Measurements from ENCODE around the gene ZC3H14. TPM values are rescaled to one million over a fixed set of nuclear protein-coding genes. Genes with fewer than 3 reads are reported as not detected.

The ZC3H14 gene
- total and polyA plus RNA-seq, 2 donors (not counting 1 experiment from before 2014, with no cell fraction given): 31.1 to 47.0 TPM

- TF ChIP-seq CTCF (IDR thresholded peaks at IDR 0.05) (no peak), EZH2 (IDR thresholded peaks at IDR 0.05; ENCODE audit: borderline replicate concordance, insufficient read depth, low read depth, low read length, poor library complexity, severe bottlenecking) (no peak)
Observed at GRCh38 chr14:88597038-88597437, 34.2 kb downstream of the ZC3H14 start.

GRCh38 chr14:88597601-88598000 is 34.8 kb downstream of the ZC3H14 start:
- no peak overlapping the region for H2AFZ ChIP-seq (ENCODE audit: insufficient read depth, low read depth, low read length, poor library complexity, severe bottlenecking)
- TF ChIP-seq EZH2 (IDR thresholded peaks at IDR 0.05; ENCODE audit: borderline replicate concordance, insufficient read depth, low read depth, low read length, poor library complexity, severe bottlenecking) (no peak), CTCF (IDR thresholded peaks at IDR 0.05) (no peak)
- no peak for ATAC-seq (ENCODE audit: low read depth)
- ChIA-PET CTCF (no interaction called here), POLR2A (no interaction called here)
- H3K9me3 ChIP-seq (ENCODE audit: control extremely low read depth in 1 of 3, control insufficient read depth in 2 of 3, insufficient read depth in 1 of 3, low read length in 2 of 3): no peaks in the 10 kb centered on the region
- no peaks in the 10 kb centered on the region for H4K20me1 ChIP-seq (ENCODE audit: control insufficient read depth, insufficient read depth, low read length, poor library complexity, severe bottlenecking)
- no peak overlapping the region for H3K27ac Mint-ChIP-seq
- no peak overlapping the region for H3K9ac ChIP-seq (ENCODE audit: low read length)
- intact Hi-C loops (cut with micrococcal nuclease): no loop called here
- no peak for DNase-seq
- H3K4me1 ChIP-seq (ENCODE audit: control insufficient read depth in 2 of 2, insufficient read depth in 2 of 2, low read length in 2 of 2): peaks cover 8 to 15% of the 10 kb centered on the region in 2 donors
- no peak overlapping the region for H3K4me3 ChIP-seq (ENCODE audit: control extremely low read depth in 1 of 5, extremely low read depth in 1 of 5, insufficient read depth in 1 of 5, low read depth in 2 of 5, low read length in 4 of 5)
- H3K27ac ChIP-seq (ENCODE audit: low read length in 2 of 2): no peak overlapping the region
- H3K4me2 ChIP-seq (replicated peaks; ENCODE audit: low read depth, low read length, poor library complexity, severe bottlenecking): no peak overlapping the region
- no peaks in the 10 kb centered on the region for H3K27me3 Mint-ChIP-seq
- 90% methylated on average over 3 of the region's 4 CpGs for WGBS (ENCODE audit: insufficient coverage)
- no peaks in the 10 kb centered on the region for H3K79me2 ChIP-seq (ENCODE audit: control insufficient read depth, insufficient read depth, low read length)
- peaks cover 21% of the 10 kb centered on the region for H3K4me1 Mint-ChIP-seq
- H3K36me3 ChIP-seq (replicated peaks in 1 of 2; ENCODE audit: control extremely low read depth in 1 of 2, control insufficient read depth in 1 of 2, extremely low read depth in 1 of 2, insufficient read depth in 2 of 2, low read length in 1 of 2): peaks cover 0 to 53% of the 10 kb centered on the region in 2 experiments
- H3K27me3 ChIP-seq (replicated peaks in 1 of 4; ENCODE audit: control extremely low read depth in 1 of 4, control insufficient read depth in 3 of 4, insufficient read depth in 4 of 4, low read length in 3 of 4): no peaks in the 10 kb centered on the region
- H3K9me3 Mint-ChIP-seq (ENCODE audit: insufficient read depth): no peaks in the 10 kb centered on the region
- H3K4me3 Mint-ChIP-seq: no peak overlapping the region

More at GRCh38 chr14:88597038-88597437, 34.2 kb downstream of the ZC3H14 start:
- no peak for ATAC-seq (ENCODE audit: low read depth)
- intact Hi-C loops (cut with micrococcal nuclease): no loop called here
- no peaks in the 10 kb centered on the region for H3K27me3 ChIP-seq (replicated peaks in 1 of 4; ENCODE audit: control extremely low read depth in 1 of 4, control insufficient read depth in 3 of 4, insufficient read depth in 4 of 4, low read length in 3 of 4)
- Mint-ChIP-seq H3K4me1 (peaks cover 21% of the 10 kb centered on the region), H3K27me3 (no peaks in the 10 kb centered on the region), H3K9me3 (ENCODE audit: insufficient read depth) (no peaks in the 10 kb centered on the region), H3K4me3 (no peak overlapping the region), H3K27ac (no peak overlapping the region)
- POLR2A ChIA-PET: no interaction called here
- H3K79me2 ChIP-seq (ENCODE audit: control insufficient read depth, insufficient read depth, low read length): no peaks in the 10 kb centered on the region
- CTCF ChIA-PET: no interaction called here
- H3K9ac ChIP-seq (ENCODE audit: low read length): no peak overlapping the region
- no peaks in the 10 kb centered on the region for H3K9me3 ChIP-seq (ENCODE audit: control extremely low read depth in 1 of 3, control insufficient read depth in 2 of 3, insufficient read depth in 1 of 3, low read length in 2 of 3)
- no peak overlapping the region for H3K27ac ChIP-seq (ENCODE audit: low read length in 2 of 2)
- WGBS (ENCODE audit: insufficient coverage): 100% methylated on average over 3 of the region's 4 CpGs
- peaks cover 8 to 15% of the 10 kb centered on the region in 2 donors for H3K4me1 ChIP-seq (ENCODE audit: control insufficient read depth in 2 of 2, insufficient read depth in 2 of 2, low read length in 2 of 2)
- H3K4me2 ChIP-seq (replicated peaks; ENCODE audit: low read depth, low read length, poor library complexity, severe bottlenecking): no peak overlapping the region
- no peak for DNase-seq
- H3K36me3 ChIP-seq (replicated peaks in 1 of 2; ENCODE audit: control extremely low read depth in 1 of 2, control insufficient read depth in 1 of 2, extremely low read depth in 1 of 2, insufficient read depth in 2 of 2, low read length in 1 of 2): peaks cover 0 to 47% of the 10 kb centered on the region in 2 experiments
- no peak overlapping the region for H2AFZ ChIP-seq (ENCODE audit: insufficient read depth, low read depth, low read length, poor library complexity, severe bottlenecking)
- no peaks in the 10 kb centered on the region for H4K20me1 ChIP-seq (ENCODE audit: control insufficient read depth, insufficient read depth, low read length, poor library complexity, severe bottlenecking)
- no peak overlapping the region for H3K4me3 ChIP-seq (ENCODE audit: control extremely low read depth in 1 of 5, extremely low read depth in 1 of 5, insufficient read depth in 1 of 5, low read depth in 2 of 5, low read length in 4 of 5)
